GM21526 (cell line): ENCODE measurements around the gene PSMD12.
"Not testable (repeated sequence)": the region's sequence is repeated elsewhere in the genome, so short reads cannot be mapped to it uniquely, and the experiment has no call there.

ENCODE experiments used
- ATAC-seq: cut with Tn5 transposase; IDR thresholded peaks from one replicate; pipeline ENCODE4 v1.9.1; 2021; ENCODE audit warnings: moderate library complexity; ENCODE audit not compliant: unreplicated experiment, low FRiP score

Gene PSMD12

DNA sequence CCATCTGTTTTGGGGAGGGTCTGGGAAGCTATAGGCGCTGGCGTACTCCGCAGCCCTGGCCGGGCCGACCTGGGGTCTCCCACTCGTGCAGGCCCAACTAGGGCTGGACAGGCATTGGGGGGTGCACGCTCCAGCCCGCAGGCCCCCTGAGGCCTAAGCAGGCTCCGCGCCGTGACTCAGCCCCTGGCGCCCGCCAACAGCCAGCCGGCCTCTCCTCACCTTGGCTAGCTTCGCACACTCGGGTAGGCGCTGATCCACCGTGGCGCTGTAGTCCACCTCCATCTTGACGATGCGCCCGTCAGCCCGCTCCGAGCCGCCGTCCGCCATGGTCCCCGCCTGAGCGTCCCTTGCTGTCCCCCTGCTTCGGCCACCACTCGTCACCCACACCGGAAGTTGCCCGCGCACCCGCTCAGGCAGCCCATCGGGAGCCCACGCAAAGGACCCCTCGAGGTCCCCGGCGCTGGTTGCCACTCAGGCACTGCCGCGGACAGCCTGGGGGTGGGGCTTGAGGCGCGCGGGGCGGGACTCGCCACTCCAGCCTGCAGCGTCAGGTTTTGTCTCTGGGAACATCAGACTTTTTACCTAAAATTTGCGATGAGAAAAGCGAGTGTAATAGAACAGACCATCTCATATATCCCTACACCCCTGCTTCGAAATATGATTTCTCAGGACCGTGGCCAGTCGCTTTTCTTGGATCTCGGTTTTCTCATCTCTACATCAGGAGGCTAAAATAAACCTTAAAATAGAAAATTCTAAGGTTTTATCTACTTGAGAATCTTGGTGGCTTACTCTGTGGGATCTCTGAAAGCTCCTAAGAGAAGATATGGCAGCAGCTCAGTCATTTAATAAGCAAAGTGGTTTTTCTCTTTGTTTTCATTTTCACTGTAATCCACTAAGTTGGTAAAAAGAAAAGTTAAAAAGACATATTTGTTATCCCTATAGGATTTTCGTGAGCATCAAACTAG, at the start of gene PSMD12:
TSS of gene PSMD12 (minus strand) at position 385 of the 965 bp plus-strand sequence. CDS start at position 327, 58 bp downstream.
- peak; percentile 75 for ATAC-seq

DNA sequence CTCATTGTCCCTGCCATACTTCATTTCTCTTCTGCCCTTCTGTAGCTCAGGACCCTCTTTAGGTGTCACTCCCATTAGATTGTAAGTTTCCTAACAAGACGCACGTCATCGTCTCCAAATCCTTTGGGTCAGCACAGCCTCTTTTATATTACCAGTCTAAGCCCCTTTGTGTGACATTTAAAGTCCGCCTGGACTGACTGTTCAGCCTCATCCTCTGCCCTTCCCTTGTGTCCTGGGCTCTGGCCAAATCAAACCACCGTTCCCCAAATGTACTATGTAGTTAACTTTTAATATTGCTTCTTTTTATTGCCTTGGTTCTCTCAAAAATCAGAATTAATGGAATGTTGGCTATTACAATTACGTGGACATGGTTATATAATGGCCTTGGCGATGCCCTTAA, 48.9 kb upstream of the PSMD12 start:
- no peak for ATAC-seq

DNA sequence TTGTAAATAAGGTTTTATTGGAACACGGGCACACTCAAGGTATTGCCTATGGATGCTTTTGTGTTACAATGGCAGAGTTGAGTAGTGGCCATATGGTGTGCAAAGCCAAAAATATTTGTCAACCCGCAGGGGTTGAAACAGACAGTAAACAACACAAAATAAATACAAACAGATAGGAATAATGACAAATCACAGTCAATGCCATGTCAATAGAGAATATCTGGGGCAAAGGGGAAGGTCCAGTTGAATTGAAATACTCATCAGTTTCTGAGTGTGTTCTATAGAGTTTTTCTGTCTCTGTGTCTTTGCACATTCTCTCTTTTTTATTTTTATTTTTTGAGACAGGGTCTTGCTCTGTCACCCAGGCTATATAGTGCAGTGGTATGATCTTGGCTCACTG, 48.2 kb upstream of the PSMD12 start:
- ATAC-seq = no peak

DNA sequence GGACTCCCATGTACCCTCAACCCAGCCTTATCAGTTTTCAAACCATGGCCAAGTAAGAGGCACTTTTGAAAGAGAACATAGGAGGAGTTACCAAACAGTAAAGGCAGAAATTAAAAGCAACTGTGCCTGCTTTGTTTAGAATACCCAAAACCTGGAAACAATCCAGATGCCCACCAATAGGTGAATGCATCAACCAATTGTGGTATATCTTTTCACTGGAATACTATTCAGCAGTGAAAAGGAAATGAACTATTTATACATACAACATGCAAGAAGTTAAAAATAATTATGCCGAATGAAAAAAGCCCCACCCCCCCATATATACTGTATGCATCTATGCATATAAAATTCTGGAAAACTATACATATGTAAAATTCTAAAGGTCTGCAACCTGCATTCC, 47.8 kb upstream of the PSMD12 start:
- ATAC-seq = no peak

DNA sequence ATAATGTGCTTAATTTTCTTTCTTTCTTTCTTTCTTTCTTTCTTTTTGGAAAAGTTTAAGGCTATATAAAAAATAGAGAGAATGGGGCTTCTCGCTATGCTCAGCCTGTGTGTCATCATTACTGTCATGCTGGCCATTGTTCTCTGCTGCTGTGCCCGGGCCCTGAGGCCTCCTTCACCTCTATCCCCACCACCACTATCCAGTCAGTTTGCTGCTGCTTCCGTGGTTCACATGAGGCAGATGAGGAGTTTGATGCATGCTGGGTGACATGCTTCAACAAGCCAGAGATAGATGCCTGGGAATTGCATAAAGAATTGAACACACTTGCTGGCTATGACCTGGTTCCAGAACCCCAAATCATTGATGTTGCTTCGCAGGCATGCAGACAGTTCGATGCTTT, 47.0 kb upstream of the PSMD12 start:
- no peak for ATAC-seq

DNA sequence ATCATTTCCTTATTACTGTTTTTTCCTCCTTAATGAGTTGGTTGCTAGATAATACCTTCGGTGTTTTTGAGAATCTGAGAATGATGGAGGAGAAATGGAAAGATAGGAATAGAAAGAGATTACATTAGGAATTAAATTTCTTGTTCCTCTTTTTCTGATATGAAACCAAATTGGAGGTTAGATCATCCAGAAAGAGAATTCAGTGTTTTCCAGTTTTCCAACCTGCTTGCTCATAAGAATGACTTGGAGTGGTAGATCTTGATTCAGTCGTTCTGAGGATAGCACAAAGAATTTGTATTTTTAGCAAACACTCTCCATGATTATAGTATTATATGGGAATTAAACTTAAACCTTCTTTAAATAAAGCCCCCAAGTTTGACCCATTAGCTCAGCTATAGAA, 46.6 kb upstream of the PSMD12 start:
- ATAC-seq = no peak

DNA sequence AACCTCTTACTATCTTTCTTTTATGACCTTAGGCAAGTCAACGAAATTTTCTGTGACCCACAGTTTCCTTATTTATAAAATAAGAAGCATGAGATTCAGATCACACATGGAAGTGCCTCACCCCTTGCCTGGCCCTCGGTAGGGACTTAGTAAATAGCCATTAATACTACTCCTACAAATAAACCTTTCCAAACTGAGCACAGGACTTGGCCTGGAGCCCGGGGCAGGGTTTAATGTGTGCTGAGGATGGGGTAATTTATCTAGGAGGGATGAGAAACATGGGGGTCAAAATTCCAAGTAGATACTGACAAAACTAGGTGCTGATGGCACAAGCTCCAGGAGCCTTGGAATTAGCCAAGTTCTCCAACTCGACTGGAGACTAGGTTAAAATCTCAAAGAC, 45.7 kb upstream of the PSMD12 start:
- ATAC-seq = no peak

DNA sequence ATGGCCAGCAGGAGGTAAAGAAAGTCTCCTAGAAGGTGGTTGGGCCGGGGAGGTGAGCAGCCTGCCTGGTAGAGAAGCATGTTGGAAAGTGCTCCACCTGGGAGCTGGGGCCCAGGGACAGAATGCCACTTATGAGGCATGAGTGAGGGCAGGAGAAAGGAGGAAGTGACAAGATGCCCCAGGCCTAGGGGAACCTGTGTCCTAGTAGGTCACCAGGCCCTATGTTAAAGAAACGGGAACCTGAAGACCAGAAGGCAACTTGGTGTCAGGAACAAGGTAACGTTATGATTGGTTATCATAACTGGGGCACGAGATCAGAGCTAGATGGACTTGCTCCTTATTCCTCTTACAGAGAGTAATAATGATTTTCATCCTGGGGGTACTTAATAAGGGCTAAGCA, 45.0 kb upstream of the PSMD12 start:
- no peak for ATAC-seq

DNA sequence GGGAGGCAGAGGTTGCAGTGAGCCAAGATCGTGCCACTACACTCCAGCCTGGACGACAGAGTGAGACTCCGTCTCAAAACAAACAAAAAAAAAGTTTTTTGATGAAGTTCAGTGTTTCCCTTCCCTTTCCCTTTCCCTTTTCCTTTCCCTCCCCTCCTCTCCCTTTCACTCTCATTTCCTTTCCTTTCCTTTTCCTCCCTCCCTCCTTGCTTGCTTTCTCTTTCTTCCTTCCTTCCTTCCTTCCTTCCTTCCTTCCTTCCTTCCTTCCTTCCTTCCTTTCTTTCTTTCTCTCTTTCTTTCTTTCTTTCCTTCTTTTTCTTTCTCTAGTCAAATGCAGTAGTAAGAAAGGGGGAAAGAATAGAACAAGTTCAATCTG, 42.1 kb upstream of the PSMD12 start:
- ATAC-seq = not testable (repeated sequence)

DNA sequence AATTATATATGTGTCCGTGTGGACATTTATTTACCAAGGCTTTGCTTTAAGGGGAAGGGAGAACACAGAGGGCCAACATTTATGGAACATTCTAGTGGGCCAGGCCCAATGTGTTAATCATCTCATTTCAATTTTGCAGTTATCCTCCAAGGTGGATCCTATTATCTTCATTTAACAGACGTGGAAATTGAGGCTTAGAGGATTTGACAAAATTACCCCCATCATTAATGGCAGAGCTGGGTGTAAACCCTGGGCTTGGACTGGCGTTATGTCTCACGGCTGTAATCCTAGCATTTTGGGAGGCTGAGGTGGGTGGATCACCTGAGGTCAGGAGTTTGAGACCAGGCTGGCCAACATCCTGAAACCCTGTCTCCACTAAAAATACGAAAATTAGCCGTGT, 37.1 kb upstream of the PSMD12 start:
- ATAC-seq = no peak

DNA sequence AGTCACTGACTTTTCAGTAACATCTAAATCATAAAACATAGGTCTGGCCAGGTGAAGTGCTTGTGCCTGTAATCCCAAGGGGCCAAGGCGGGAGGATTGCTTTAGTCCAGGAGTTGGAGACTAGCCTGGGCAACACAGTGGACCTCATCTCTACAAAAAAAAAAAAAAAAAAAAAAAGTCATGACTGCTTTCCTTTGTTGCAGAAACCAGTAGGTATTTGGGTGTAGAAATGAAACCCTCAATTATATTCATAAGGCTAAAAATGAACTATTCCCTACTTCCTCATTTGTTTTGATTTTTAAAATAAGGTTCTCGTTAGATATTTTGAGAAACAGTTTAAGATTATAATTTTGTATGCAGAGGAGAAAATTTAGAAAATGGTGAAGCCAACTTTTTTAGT, 36.7 kb upstream of the PSMD12 start:
- ATAC-seq = no peak

DNA sequence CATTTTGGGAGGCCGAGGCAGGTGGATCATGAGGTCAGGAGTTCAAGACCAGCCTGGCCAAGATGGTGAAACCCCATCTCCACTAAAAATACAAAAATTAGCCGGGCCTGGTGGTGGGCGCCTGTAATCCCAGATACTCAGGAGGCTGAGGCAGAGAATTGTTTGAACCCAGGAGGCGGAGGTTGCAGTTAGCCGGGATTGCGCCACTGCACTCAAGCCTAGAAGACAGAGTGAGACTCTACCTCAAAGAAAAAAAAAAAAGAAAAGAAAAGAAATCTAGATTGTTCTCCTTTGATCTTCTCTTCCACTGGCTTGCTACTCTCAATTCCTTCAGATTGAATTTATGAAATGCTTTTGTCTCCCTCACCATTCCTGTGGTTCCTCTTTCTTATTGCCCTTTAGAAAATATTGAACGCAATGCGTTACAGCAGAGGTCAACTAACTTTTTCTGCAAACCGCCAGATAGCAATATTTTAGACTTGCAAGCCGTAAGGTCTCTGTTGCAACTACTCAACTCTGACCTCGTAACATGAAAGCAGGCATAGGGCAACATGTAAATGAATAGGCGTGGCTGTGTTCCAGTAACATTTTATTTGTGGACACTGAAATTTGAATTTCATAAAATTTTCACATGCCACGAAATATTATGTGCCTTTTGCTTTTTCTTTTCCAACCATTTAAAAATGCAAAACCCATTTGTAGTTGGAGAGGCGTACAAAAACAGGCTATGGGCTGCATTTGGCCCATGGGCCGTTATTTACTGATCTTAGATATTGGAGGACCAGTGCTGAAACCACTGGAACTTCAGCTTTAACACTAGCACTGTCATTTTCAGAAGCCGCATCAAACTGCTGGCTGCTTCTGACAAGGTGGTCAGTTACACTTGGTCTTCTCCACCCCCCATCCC, 35.5 kb upstream of the PSMD12 start:
- ATAC-seq = no peak

DNA sequence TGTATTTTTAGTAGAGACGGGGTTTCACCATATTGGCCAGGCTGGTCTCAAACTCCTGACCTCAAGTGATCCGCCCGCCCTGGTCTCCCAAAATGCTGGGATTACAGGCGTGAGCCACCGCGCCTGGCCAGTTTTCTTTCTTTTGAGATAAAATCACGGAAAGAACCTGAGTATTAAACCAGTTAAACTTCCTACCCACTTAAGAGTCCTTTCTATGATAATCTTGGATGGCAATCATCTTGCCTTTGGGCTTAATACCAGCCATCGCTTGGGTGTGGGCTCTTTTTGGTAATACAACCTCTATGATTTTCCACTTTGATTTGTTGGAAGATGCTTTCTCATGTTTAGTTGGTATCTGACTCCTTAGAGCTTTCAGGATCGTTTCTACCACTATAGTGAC, 34.7 kb upstream of the PSMD12 start:
- ATAC-seq = no peak

DNA sequence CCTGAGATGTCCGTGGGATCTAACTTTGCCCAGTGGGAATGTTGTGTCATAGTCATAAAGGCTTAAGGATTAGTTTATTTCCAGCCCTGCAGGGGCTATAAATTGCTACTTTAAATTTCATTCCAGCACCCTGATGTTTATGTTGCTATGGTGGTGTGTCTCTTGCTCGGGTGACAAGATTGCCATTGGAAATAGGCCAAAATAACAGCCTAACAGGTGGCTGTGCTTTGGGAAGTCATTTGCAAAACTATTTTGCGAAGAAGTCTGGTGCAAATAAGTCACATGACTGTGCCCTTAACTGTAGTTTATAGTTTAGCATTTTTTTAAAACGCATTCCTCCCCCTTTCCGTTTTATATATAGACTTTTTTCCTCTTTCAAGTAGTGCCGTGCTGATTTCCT, 33.8 kb upstream of the PSMD12 start:
- ATAC-seq = no peak

DNA sequence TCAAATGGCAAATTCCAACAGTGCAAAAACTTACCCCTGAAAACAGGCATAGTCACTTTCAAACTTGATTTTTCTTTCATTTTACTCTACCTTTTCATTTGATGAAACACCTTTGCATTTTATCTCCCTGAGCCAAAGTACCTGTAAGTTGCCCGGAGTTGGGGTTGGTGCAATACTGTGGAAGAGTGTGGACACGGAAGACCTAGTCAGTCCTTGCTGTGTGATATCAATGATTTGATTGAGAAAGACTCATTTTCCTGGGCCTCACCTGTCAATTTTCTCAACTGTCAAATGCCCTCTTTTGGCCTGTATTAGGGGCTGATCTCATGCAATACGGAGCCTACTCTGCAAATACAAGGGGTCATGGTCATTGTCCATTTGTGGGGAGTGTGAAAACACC, 33.3 kb upstream of the PSMD12 start:
- no peak for ATAC-seq

DNA sequence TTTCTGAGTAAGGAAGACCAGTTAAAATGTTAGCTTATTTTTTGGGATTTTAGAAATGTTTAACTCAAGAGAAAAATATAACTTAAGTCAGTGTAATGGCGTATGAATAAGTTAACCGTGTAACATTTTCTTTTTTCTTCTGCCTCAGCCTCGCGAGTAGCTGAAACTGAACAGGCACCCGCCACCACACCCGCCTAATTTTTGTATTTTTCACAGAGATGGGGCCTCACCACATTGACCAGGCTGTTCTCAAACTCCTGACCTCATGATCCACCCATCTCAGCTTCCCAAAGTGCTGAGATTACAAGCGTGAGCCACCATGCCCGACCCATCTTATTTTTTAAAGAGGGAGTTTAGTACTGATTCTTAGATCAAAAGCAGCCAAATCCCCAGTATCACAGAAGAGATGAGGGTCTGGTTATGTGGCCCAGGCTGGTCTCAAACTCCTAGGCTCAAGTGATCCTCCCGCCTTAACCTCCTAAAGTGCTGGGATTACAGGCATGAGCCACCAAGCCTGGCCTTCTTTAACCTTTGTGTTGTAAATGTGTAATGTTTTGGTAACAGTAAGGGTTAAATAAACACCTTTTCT, 27.5 kb upstream of the PSMD12 start:
- no peak for ATAC-seq

DNA sequence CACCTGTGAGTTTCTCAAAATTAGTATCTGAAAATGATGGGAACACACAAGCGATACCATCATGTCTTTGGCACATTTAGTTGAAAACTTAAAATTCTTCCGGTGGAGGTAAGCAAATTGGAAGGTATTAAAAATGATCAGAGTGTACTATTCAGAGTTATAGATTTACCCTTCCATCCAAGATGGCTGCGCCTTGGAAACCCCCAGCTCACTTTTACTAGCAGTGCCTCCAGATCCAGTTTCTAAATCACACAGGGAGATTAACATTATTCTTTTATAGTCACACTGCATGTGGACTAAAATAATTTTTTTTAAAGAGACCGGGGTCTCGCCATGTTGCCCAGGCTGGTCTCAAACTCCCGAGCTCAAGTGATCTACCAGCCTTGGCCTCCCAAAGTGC, 25.7 kb upstream of the PSMD12 start:
- no peak for ATAC-seq

DNA sequence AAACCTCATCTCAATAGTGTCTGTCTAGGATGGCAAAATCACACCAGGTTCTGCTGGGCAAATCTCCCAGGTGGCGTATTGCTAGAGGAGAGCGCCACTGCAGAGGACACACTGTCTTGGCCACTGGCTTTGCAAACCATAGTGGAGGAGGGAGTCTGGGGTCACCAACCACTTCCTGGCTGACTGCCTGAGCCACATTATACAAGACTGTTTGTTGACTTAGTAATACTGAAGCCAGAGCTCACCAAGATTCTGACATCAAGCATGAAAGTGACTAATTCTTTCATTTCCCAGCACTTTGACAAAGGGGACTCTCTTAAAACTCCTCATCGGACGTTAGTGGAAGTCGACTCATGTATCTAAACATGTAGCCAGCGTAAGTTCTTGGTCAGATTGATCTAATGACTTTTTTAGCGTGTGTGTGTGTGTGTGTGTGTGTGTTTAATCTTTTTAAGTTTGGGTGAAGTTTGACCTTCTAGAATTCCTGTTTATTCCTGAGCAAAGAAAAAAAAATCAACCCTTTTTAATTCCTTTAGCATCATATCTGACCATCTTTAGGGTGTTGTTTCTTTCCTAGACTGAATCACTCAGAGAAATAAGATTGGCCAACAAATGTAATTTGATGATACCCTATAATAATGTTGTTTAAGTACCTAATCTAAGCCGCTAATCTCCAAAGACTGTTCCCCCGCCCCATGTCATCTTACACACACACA, 24.4 kb upstream of the PSMD12 start:
- peak; percentile 71 for ATAC-seq

DNA sequence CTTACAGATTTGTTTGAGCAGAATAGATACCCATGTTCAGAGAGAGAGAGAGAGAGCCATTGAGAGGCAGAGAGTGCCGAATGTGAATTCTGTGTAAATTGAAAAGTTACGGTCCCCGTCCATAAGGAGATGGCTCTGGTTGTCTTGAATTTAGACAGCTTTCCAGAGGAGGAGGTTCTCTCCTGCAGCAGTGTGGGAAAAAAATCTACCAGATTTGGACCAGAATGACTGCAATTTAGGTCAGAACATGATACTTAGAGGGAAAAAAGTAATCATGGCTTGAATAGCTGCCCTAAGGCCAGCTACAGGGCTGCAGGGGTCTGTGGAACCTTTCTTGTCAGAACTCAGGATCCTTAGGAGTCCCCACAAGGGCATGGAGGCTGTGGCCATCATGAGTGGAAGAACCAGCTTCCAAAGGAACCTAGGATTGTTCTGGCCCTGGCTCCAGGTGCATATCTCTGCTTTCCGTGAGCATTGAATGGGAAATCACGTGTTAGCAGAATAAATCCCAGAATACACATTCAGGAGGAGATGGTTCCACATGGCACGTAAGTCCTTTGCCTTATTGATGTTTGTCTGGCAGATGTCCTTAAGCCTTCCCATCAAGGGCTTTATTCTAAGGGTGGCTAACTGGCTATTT, 23.7 kb upstream of the PSMD12 start:
- no peak for ATAC-seq

DNA sequence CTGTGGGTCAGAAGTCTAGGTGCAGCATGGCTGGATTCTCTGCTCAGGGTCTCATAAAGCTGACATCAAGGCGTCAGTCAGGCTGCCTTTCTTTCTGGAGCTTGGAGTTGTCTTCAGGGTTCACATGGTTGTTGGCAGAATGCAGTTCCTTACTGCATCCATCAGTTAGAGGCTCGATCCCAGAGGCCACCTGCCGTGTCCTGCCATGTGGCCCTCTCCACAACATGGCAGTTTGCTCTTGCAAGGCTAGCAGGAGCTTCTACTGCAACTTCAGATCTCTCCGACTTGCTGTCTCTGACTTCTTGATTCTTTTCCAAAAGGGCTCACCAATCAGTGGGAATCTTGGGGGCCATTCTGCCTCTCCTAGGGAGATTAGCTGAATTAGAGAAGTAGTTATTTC, 22.6 kb upstream of the PSMD12 start:
- no peak for ATAC-seq
